KOPT-K1 (cell line): ENCODE data around the gene FBXO2.

Source experiments
- H3K27ac ChIP-seq: fragments of 200-600 bp; sonication (generic); 2 replicates; pipeline ENCODE4 v1.5.1; 2016; ENCODE audit warnings: antibody characterized with exemption, mild to moderate bottlenecking, low read depth, low read length; ENCODE audit not compliant: poor library complexity, severe bottlenecking
- H3K36me3 ChIP-seq: fragments of 200-600 bp; sonication (generic); 2 replicates; pipeline ENCODE4 v1.5.1; 2017; ENCODE audit warnings: antibody characterized with exemption, mild to moderate bottlenecking, low read length, moderate library complexity; ENCODE audit not compliant: insufficient read depth
- H3K9me3 ChIP-seq: fragments of 200-600 bp; sonication (generic); 2 replicates; pipeline ENCODE4 v1.5.1; 2017; ENCODE audit warnings: antibody characterized with exemption, low read length, mild to moderate bottlenecking; ENCODE audit not compliant: insufficient read depth, poor library complexity, severe bottlenecking

The FBXO2 gene

GRCh38 chr1:11690397-11691301 lies 36.4 kb upstream of the FBXO2 start:
- peak overlapping the region; percentile 52 for H3K27ac ChIP-seq
- no peaks in the 10 kb centered on the region for H3K9me3 ChIP-seq
- H3K36me3 ChIP-seq = no peaks in the 10 kb centered on the region

DNA sequence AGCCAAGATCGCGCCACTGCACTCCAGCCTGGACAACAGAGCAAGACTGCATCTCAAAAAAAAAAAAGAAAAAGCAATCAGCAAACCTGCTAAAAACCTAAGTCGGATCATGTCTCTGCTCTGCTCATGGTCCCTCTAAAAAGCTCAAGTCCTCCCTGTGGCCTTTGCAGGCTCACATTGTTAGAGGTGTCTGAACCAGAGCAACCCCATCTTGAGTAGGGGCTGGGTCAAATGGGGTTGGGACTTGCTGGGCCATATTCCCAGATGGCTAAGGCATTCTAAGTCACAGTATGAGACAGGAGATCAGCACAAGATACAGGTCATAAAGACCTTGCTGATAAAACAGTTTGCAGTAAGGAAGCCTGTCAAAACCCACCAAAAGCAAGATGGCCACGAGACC lies 34.3 kb upstream of the FBXO2 start:
- H3K9me3 ChIP-seq = no peaks in the 10 kb centered on the region
- H3K27ac ChIP-seq = no peak overlapping the region
- H3K36me3 ChIP-seq = no peaks in the 10 kb centered on the region

- H3K36me3 ChIP-seq = no peaks in the 10 kb centered on the region
- no peak overlapping the region for H3K27ac ChIP-seq
- H3K9me3 ChIP-seq = no peaks in the 10 kb centered on the region
Observed at GRCh38 chr1:11685210-11685752, 31.1 kb upstream of the FBXO2 start.

GRCh38 chr1:11684070-11684469 lies 29.8 kb upstream of the FBXO2 start:
- Histone ChIP-seq H3K27ac (no peak overlapping the region), H3K36me3 (no peaks in the 10 kb centered on the region), H3K9me3 (no peaks in the 10 kb centered on the region)

DNA sequence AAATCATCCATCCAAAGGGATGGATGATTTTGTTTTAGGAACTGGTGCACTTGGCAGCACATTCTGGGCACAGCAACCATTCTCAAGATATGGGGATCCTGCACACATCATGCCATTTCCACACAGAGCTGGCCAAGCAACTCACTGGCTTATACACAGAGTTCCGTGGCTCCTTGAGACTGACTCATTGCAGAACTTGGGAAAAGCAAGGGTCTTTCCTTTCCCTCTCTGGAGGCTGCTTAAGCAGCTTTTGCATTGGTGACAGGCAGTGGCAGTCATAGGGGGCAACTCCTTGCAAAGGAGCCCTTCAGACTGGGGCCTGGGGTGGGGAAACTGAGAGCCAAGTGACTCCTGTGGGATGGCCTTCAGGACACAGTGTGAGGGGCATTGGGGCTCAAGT lies 28.6 kb upstream of the FBXO2 start:
- H3K9me3 ChIP-seq = no peaks in the 10 kb centered on the region
- H3K27ac ChIP-seq = peak overlapping the region; percentile 97

GRCh38 chr1:11682287-11682771 lies 28.1 kb upstream of the FBXO2 start:
- Histone ChIP-seq H3K27ac (peak overlapping the region; percentile 97), H3K9me3 (no peaks in the 10 kb centered on the region), H3K36me3 (peaks cover 16% of the 10 kb centered on the region)

More for the DNA sequence above, 28.6 kb upstream of the FBXO2 start:
- H3K36me3 ChIP-seq = peaks cover 11% of the 10 kb centered on the region

GRCh38 chr1:11681071-11681771 lies 27.0 kb upstream of the FBXO2 start, which contains the start of gene MAD2L2:
MAD2L2 (minus strand) TSS chr1:11681148; CDS start chr1:11680601, 547 bp downstream.
- Histone ChIP-seq H3K9me3 (no peaks in the 10 kb centered on the region), H3K27ac (peak within 1 kb of the TSS; percentile 97), H3K36me3 (peaks cover 27% of the 10 kb centered on the region)

DNA sequence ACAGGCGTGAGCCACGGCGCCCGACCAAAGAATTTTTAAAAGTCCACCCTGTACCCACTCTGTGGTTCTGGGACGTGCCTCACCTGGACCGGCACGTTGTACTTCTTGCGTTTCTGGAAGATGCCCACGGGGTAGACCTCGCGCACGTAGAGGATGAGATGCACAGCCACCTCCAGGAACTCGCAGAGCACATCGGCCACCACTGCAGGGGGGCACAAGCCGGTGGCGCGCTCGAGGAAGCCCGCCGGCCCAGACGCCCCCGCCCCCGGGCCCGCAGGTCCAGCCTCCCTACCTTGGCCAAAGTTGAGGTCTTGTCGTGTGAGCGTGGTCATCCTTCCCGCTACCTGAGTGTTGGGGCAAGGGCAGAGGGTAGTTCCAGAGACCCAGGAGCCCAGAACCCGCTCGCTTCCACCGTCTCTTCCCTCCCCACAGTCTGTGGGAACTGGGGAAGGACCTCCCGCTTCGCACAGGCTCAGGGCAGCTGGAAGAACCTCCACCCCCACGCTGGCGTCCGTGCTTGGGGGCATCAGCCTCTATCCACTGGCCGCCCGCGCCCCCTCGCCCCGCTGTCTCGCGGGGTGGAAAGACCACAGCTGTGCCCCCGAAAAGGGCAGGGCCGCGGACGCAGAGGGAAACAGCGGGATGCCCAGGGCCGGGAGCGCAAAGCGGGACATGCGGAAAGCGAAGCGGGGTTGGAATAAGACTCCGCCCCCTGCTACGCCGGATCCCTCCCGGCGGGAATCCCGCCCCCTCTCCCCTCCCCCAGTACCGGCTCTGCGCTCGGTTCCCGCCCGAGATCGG lies 26.2 kb upstream of the FBXO2 start:
- peaks cover 35% of the 10 kb centered on the region for H3K36me3 ChIP-seq
- H3K27ac ChIP-seq = peak overlapping the region; percentile 97
- no peaks in the 10 kb centered on the region for H3K9me3 ChIP-seq

DNA sequence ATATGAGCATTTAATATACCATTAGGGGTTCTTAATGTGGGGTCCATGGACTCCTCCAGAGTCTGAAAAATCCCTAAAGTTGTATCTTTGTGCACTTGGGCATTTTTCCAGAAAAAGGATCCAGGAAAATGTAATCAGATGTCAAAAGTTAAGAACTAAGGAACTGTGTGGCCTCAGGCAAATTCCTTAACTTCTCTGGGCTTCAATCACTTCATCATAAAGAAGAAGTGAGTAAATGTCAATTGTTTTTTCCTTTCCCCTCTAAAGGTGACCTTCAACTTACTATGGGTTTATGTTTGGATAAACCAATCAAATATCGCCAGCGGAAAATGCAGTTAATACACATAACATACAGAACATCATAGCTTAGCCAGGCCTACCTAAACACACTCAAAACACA lies 24.2 kb upstream of the FBXO2 start:
- Histone ChIP-seq H3K36me3 (peaks cover 55% of the 10 kb centered on the region), H3K9me3 (no peaks in the 10 kb centered on the region), H3K27ac (no peak overlapping the region)

- Histone ChIP-seq H3K27ac (no peak overlapping the region), H3K9me3 (no peaks in the 10 kb centered on the region), H3K36me3 (peaks cover 73% of the 10 kb centered on the region)
Observed at GRCh38 chr1:11676386-11677103, 22.3 kb upstream of the FBXO2 start.

GRCh38 chr1:11675325-11675724 lies 21.1 kb upstream of the FBXO2 start:
- Histone ChIP-seq H3K27ac (no peak overlapping the region), H3K9me3 (no peaks in the 10 kb centered on the region), H3K36me3 (peaks cover 85% of the 10 kb centered on the region)

GRCh38 chr1:11674488-11674887 lies 20.3 kb upstream of the FBXO2 start:
- Histone ChIP-seq H3K36me3 (peaks cover 89% of the 10 kb centered on the region), H3K27ac (no peak overlapping the region)

GRCh38 chr1:11673089-11673769 lies 19.0 kb upstream of the FBXO2 start:
- H3K9me3 ChIP-seq = no peaks in the 10 kb centered on the region
- H3K27ac ChIP-seq = no peak overlapping the region
- peaks cover 94% of the 10 kb centered on the region for H3K36me3 ChIP-seq

More at GRCh38 chr1:11674488-11674887, 20.3 kb upstream of the FBXO2 start:
- no peaks in the 10 kb centered on the region for H3K9me3 ChIP-seq
